Peyer's patch (tissue), 4 donors: ENCODE results near the gene OR51A7. TPM values are rescaled to one million over a fixed set of nuclear protein-coding genes. Genes with fewer than 3 reads are reported as not detected.
"Not testable (repeated sequence)": the region's sequence is repeated elsewhere in the genome, so short reads cannot be mapped to it uniquely, and the experiment has no call there.

Source experiments
- DNase-seq, 3 donors: peaks; one replicate each; pipeline ENCODE4 v3.0.0-alpha.2; 2017 to 2019
- H3K27ac ChIP-seq, 4 donors: fragments of 200-600 bp; sonication (generic); one replicate each; pipeline ENCODE4 v1.5.1; 2016 to 2019
- H3K27me3 ChIP-seq, 2 donors: fragments of 200-600 bp; sonication (generic); one replicate each; pipeline ENCODE4 v1.5.1; 2019
- H3K36me3 ChIP-seq, 3 donors: fragments of 200-600 bp; sonication (generic); one replicate each; pipeline ENCODE4 v1.5.1; 2016 to 2019
- H3K4me1 ChIP-seq, 4 donors: fragments of 200-600 bp; sonication (generic); one replicate each; pipeline ENCODE4 v1.5.1; 2016 to 2019
- H3K4me3 ChIP-seq, 4 donors: fragments of 200-600 bp; sonication (generic); 1 replicate in 3 of 4; 2 replicates in 1 of 4; pipeline ENCODE4 v1.5.1; 2016 to 2019; ENCODE audit warnings: mild to moderate bottlenecking in 1 of 4
- H3K9me3 ChIP-seq, 4 donors: fragments of 200-600 bp; sonication (generic); one replicate each; pipeline ENCODE4 v1.5.1; 2016 to 2019; ENCODE audit warnings: mild to moderate bottlenecking in 1 of 4
- POLR2A ChIP-seq, 2 donors: fragments of 450-650 bp; IDR thresholded peaks; one replicate each; pipeline ENCODE4 v1.5.1; 2017; ENCODE audit warnings: antibody characterized with exemption in 2 of 2, mild to moderate bottlenecking in 2 of 2, moderate library complexity in 2 of 2
- total RNA-seq, 4 donors: library from RNA; depleted of rRNA; stranded (reverse); fragments of >200 nt; gene quantifications; one replicate each; pipeline ENCODE4 v1.1.0, GENCODE V29; 2016
- TF ChIP-seq, protein P1 (sequence below), 6 experiments: fragments of 450-650 bp in 4 of 6; fragments of 200-600 bp in 2 of 6; sonication (generic) in 1 of 6; IDR thresholded peaks; one replicate each; pipeline ENCODE4 v1.5.1; 2017 to 2019; ENCODE audit warnings: antibody characterized with exemption in 6 of 6, mild to moderate bottlenecking in 3 of 6, moderate library complexity in 1 of 6

Gene OR51A7
- total RNA-seq: not detected

GRCh38 chr11:4903484-4903883 lies at the start of gene OR51A7:
OR51A7 (plus strand) TSS chr11:4903783; CDS start chr11:4907370, 3,587 bp downstream.
- Histone ChIP-seq H3K4me1 (no peaks in the 10 kb centered on the region), H3K27me3 (no peaks in the 10 kb centered on the region), H3K27ac (no peak within 1 kb of the TSS), H3K4me3 (no peak within 1 kb of the TSS), H3K36me3 (no peaks in the 10 kb centered on the region), H3K9me3 (no peaks in the 10 kb centered on the region)
- TF ChIP-seq, protein P1, sequence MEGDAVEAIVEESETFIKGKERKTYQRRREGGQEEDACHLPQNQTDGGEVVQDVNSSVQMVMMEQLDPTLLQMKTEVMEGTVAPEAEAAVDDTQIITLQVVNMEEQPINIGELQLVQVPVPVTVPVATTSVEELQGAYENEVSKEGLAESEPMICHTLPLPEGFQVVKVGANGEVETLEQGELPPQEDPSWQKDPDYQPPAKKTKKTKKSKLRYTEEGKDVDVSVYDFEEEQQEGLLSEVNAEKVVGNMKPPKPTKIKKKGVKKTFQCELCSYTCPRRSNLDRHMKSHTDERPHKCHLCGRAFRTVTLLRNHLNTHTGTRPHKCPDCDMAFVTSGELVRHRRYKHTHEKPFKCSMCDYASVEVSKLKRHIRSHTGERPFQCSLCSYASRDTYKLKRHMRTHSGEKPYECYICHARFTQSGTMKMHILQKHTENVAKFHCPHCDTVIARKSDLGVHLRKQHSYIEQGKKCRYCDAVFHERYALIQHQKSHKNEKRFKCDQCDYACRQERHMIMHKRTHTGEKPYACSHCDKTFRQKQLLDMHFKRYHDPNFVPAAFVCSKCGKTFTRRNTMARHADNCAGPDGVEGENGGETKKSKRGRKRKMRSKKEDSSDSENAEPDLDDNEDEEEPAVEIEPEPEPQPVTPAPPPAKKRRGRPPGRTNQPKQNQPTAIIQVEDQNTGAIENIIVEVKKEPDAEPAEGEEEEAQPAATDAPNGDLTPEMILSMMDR (IDR thresholded peaks at IDR 0.05): no peak
- no peak for TF ChIP-seq POLR2A (IDR thresholded peaks at IDR 0.05)
- no peak for DNase-seq

- H3K4me3 ChIP-seq, H3K4me1 ChIP-seq, H3K9me3 ChIP-seq, H3K36me3 ChIP-seq, H3K27me3 ChIP-seq, DNase-seq, H3K27ac ChIP-seq: not testable (repeated sequence)
Measured at GRCh38 chr11:4854286-4854685, 49.3 kb upstream of the OR51A7 start.

GRCh38 chr11:4862447-4863236 lies 40.9 kb upstream of the OR51A7 start:
- Histone ChIP-seq H3K27ac (no peak overlapping the region), H3K9me3 (no peaks in the 10 kb centered on the region), H3K36me3 (no peaks in the 10 kb centered on the region), H3K27me3 (no peaks in the 10 kb centered on the region), H3K4me3 (no peak overlapping the region), H3K4me1 (no peaks in the 10 kb centered on the region)
- TF ChIP-seq, protein P1 (IDR thresholded peaks at IDR 0.05): no peak
- TF ChIP-seq POLR2A (IDR thresholded peaks at IDR 0.05): no peak
- DNase-seq: no peak

- no peaks in the 10 kb centered on the region for H3K4me1 ChIP-seq
- no peaks in the 10 kb centered on the region for H3K36me3 ChIP-seq
- no peaks in the 10 kb centered on the region for H3K27me3 ChIP-seq
- H3K9me3 ChIP-seq: no peaks in the 10 kb centered on the region
- TF ChIP-seq, protein P1 (IDR thresholded peaks at IDR 0.05): no peak
- TF ChIP-seq POLR2A (IDR thresholded peaks at IDR 0.05): no peak
- H3K4me3 ChIP-seq: no peak overlapping the region
- DNase-seq: no peak
- no peak overlapping the region for H3K27ac ChIP-seq
Measured at GRCh38 chr11:4863876-4864275, 39.7 kb upstream of the OR51A7 start.

DNA sequence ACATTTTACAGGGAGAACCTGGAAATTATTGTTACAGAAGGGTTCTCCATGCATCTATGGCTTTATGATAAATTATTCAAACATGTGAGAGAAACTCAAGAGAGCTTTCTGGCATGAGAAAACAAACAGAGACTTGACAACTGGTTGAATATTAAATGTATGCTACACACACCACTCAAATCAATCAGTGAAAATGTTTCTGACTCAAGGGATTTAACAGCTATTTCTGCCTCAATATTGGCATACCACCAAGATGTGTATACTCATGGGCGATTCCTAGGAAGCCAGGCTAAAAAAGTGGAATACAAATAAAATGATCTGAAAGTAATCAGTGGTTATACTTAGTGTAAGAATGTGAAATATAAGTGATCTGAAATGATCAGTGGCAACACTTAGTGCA lies 37.7 kb upstream of the OR51A7 start:
- Histone ChIP-seq H3K4me1 (no peaks in the 10 kb centered on the region), H3K9me3 (no peaks in the 10 kb centered on the region), H3K27ac (no peak overlapping the region), H3K36me3 (no peaks in the 10 kb centered on the region), H3K27me3 (no peaks in the 10 kb centered on the region), H3K4me3 (no peak overlapping the region)
- no peak for DNase-seq
- TF ChIP-seq POLR2A (IDR thresholded peaks at IDR 0.05): no peak
- TF ChIP-seq, protein P1 (IDR thresholded peaks at IDR 0.05): no peak

GRCh38 chr11:4881188-4881587 lies 22.4 kb upstream of the OR51A7 start:
- Histone ChIP-seq H3K4me1 (no peaks in the 10 kb centered on the region), H3K27me3 (no peaks in the 10 kb centered on the region), H3K36me3 (no peaks in the 10 kb centered on the region), H3K4me3 (no peak overlapping the region), H3K9me3 (no peaks in the 10 kb centered on the region), H3K27ac (no peak overlapping the region)
- no peak for TF ChIP-seq POLR2A (IDR thresholded peaks at IDR 0.05)
- TF ChIP-seq, protein P1 (IDR thresholded peaks at IDR 0.05): no peak
- DNase-seq: no peak
